Adipose tissue (tissue), 3 donors: Measurements from ENCODE around the gene RBM47. TPM values are rescaled to one million over a fixed set of nuclear protein-coding genes. Genes with fewer than 3 reads are reported as not detected.
"Not testable (repeated sequence)": the region's sequence is repeated elsewhere in the genome, so short reads cannot be mapped to it uniquely, and the experiment has no call there.

Experiments
- H3K27ac ChIP-seq: one replicate; pipeline ENCODE4 v1.5.1; 2013; ENCODE audit warnings: low read depth, low read length
- WGBS, 3 donors: extraction: QIAGEN DNeasy Blood & Tissue Kit; methylation state at CpG; one replicate each; pipeline ENCODE4 v1.1.7; 2013; 5-methylcytosine and 5-hydroxymethylcytosine counted together
- polyA plus RNA-seq, 3 donors: library from polyadenylated mRNA; stranded (reverse); fragments of 200-250 nt; gene quantifications; one replicate each; pipeline ENCODE4 v1.2.3, GENCODE V29; 2013
- donor health status: healthy with polysubstance abuse.
- donor health status: Bipolar disorder and iron deficiency.
- donor health status: healthy.

The RBM47 gene
- polyA plus RNA-seq, 3 donors = 8.9 to 15.5 (median 11.5) TPM

- no peak overlapping the region for H3K27ac ChIP-seq
- 68 to 89% (median 81%) methylated on average over 21 of the region's 21 CpGs for WGBS, 3 donors
These were observed 146.5 kb downstream of the RBM47 start for GRCh38 chr4:40482985-40483647.

- no peak overlapping the region for H3K27ac ChIP-seq
- WGBS, 3 donors = 96 to 99% (median 97%) methylated on average over 7 of the region's 7 CpGs
These were observed 147.7 kb downstream of the RBM47 start for GRCh38 chr4:40481977-40482376.

GRCh38 chr4:40480291-40480690 lies 149.4 kb downstream of the RBM47 start:
- H3K27ac ChIP-seq = no peak overlapping the region
- 72 to 77% (median 77%) methylated on average over 2 of the region's 2 CpGs for WGBS, 3 donors

- 40 to 68% (median 67%) methylated on average over 2 of the region's 2 CpGs for WGBS, 3 donors
- no peak overlapping the region for H3K27ac ChIP-seq
These were observed 150.3 kb downstream of the RBM47 start for GRCh38 chr4:40479378-40479777.

DNA sequence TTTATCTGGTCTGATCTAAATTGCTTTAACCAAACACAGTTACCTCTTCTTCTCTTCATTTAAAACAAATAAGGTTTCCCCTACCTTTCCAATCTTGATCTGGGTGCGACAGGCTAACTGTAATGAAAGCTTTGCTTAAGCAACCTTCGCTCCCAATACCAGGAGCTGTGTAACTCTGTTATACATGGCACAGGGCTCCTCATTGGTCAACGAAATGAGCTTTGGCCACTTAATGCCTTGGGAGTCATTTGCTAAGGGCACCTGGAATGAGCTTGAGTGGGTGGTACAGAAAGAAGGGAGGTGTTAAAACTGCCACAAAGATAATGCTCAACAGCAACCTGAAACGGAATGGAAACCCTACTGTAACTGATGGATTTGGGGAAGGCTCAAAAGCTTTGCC lies 154.1 kb downstream of the RBM47 start:
- no peak overlapping the region for H3K27ac ChIP-seq
- WGBS, 3 donors = 37 to 86% (median 73%) methylated on average over 4 of the region's 4 CpGs

GRCh38 chr4:40473578-40474388 lies 155.9 kb downstream of the RBM47 start:
- 30 to 83% (median 76%) methylated on average over 9 of the region's 9 CpGs for WGBS, 3 donors
- H3K27ac ChIP-seq = no peak overlapping the region

DNA sequence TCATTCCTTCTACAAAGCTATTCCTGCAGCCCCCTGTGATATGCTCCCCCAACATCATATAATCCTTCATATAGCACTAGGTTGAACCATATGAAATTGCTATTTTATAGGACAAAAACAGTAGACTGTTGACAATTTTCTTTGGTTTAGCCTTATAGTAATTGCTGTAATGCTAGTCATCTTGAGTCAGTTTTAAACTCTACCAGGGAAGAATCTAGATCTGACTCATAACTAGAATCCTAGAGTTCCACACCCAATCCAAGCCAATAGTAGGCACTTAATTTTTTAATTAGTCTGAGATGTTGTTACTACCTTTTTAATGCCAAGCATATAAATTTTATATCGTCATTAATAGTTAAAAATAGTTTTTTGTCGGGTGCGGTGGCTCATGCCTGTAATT lies 157.7 kb downstream of the RBM47 start:
- 92 to 97% (median 95%) methylated on average over 3 of the region's 3 CpGs for WGBS, 3 donors
- no peak overlapping the region for H3K27ac ChIP-seq

DNA sequence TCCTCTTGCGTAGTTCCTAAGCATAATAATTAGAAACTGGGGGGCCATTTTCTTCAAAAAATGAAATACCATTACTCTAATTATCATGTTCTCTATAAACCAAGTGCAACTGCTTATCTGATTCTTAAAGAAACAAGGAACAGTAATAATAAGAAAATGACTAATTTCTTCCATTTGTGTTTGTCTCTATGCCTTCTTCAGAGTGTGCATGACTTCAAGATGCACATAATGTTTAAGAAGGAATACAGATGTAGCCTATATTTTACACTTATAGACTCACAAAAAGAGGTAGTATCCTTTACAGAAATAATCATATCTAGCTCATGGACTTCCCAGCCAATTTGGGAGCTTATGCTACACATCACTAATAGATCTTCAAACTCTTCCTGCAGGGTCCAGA lies 162.9 kb downstream of the RBM47 start:
- no peak overlapping the region for H3K27ac ChIP-seq
- 88 to 96% (median 94%) methylated on average over 1 of the region's 1 CpG for WGBS, 3 donors

GRCh38 chr4:40462326-40462725 lies 167.3 kb downstream of the RBM47 start:
- 25 to 45% (median 43%) methylated on average over 5 of the region's 5 CpGs for WGBS, 3 donors
- H3K27ac ChIP-seq = no peak overlapping the region

GRCh38 chr4:40461879-40462278 lies 167.8 kb downstream of the RBM47 start:
- H3K27ac ChIP-seq = no peak overlapping the region
- WGBS, 3 donors = 91 to 94% (median 92%) methylated on average over 7 of the region's 7 CpGs

DNA sequence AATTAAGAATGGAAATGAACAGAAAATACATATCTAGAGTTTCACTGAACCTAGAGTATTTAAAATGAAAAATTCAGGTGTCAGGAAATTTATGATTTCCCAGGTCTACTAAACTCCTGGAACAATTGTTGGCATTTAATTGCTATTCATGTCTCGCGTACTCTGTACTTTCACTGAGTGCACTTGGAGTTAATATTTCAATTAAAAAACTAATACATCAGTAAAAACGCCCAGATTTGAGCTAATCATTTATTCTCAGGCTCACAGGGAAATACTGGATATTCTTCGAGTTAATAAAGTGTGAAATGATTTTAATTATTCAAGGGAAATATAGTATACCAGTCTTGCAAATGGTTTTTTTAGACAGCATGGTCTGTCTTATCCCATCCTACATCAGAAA lies 168.6 kb downstream of the RBM47 start:
- 72 to 88% (median 81%) methylated on average over 4 of the region's 4 CpGs for WGBS, 3 donors
- no peak overlapping the region for H3K27ac ChIP-seq

- 31 to 91% (median 83%) methylated on average over 4 of the region's 4 CpGs for WGBS, 3 donors
- H3K27ac ChIP-seq = no peak overlapping the region
These were observed 171.0 kb downstream of the RBM47 start for GRCh38 chr4:40458683-40459082.

- no peak overlapping the region for H3K27ac ChIP-seq
- WGBS, 3 donors = 40 to 91% (median 88%) methylated on average over 1 of the region's 1 CpG
These were observed 171.6 kb downstream of the RBM47 start for GRCh38 chr4:40458109-40458508.

DNA sequence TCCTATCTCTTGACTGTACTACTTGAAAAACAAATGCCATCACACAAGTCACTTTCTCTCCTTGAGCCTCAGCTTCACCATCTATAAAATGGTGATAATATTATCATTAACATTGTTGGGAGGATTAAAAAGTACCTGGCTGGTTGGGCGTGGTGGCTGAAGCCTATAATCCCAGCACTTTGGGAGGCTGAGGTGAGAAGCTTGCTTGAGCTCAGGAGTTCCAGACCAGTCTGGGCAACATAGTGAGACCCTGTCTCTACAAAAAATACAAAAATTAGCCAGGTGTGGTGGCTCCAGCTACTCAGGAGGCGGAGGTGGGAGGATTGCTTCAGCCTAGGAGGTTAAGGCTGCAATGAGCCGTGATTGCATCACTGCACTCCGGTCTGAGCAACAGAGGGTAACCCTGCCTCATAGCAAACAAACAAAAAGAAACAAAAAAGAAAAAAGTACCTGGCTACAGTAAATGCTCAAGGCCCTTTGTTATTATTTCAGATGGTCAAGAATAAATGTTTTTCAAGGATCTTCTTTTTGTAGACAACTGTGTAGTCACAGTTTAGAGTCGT lies 174.2 kb downstream of the RBM47 start:
- 57 to 83% (median 68%) methylated on average over 5 of the region's 5 CpGs for WGBS, 3 donors
- no peak overlapping the region for H3K27ac ChIP-seq

DNA sequence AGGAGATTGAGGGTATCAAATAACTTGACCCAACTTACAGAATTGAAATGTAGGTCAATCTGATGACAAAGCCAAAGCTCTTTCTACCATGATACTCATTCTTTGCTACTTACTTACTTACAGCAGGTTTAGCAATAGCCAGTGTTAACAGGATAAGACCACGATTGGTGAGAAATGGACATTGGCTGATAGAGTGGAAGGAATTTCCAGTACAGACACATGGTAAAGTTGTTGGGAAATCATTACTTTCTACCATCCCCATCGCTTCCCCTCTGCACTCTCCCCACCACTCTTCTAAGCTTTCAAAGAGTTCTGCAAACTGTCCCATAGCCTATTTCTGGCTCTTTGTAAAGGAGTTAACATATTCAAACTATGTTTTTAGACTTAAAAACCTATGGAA lies 174.8 kb downstream of the RBM47 start:
- WGBS, 3 donors = 58 to 79% (median 77%) methylated on average over 2 of the region's 2 CpGs
- no peak overlapping the region for H3K27ac ChIP-seq

DNA sequence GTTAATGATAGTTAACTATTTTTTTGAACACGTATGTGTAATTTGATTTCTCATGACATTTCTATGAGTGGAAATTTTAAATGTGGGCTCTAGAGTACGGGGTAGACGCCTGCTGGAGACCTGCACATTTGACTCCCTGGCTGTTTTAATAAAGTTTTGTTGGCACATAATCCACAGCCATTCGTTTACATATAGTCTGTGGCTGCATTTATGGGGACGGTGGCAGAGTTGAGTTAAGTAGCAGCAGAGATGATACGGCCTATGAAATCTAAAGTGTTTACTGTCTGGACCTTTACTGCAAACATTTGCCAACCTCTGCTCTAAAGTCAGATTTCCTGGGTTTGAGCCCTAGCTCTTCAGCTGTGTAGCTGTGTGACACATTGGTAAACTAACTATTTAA lies 175.8 kb downstream of the RBM47 start:
- 84 to 96% (median 86%) methylated on average over 6 of the region's 6 CpGs for WGBS, 3 donors
- no peak overlapping the region for H3K27ac ChIP-seq

DNA sequence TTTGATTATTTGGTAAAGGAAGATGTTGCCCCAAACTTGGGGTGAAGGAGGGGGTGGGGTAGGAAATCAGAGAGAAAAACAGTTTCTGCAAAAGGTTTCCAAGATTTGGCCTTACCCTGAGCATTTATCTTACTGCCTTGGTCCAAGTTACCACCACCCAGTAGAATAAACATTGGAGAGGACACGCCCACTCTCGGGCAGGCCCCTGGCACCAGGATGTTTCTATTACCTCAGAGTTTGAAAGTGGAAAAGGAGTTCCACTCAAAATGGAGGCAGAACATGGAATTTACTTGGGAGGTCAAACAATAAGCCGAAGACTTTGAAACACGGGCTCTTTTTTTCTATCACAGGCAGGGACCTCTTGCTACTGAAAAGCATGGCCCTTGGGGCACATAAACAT lies 180.8 kb downstream of the RBM47 start:
- no peak overlapping the region for H3K27ac ChIP-seq
- 55 to 88% (median 87%) methylated on average over 4 of the region's 4 CpGs for WGBS, 3 donors

- H3K27ac ChIP-seq = no peak overlapping the region
These were observed 182.8 kb downstream of the RBM47 start for GRCh38 chr4:40446839-40447238.

GRCh38 chr4:40446261-40446750 lies 183.4 kb downstream of the RBM47 start:
- not testable (repeated sequence) for H3K27ac ChIP-seq
- WGBS, 3 donors = 82 to 93% (median 93%) methylated on average over 2 of the region's 2 CpGs
